GM19372 (cell line): Measurements from ENCODE around the gene TMEM117.
"Not testable (repeated sequence)": the region's sequence is repeated elsewhere in the genome, so short reads cannot be mapped to it uniquely, and the experiment has no call there.

Experiments
- ATAC-seq: cut with Tn5 transposase; IDR thresholded peaks from one replicate; pipeline ENCODE4 v1.9.1; 2021; ENCODE audit warnings: mild to moderate bottlenecking, low read depth, moderate library complexity; ENCODE audit not compliant: unreplicated experiment

TMEM117 gene

GRCh38 chr12:44162961-44163360 is 327.1 kb downstream of the TMEM117 start:
- no peak for ATAC-seq

GRCh38 chr12:44174053-44174452 is 338.2 kb downstream of the TMEM117 start:
- no peak for ATAC-seq

- peak; percentile 78 for ATAC-seq
Measured at GRCh38 chr12:44184499-44185206, 348.8 kb downstream of the TMEM117 start.

GRCh38 chr12:44193281-44193680 is 357.4 kb downstream of the TMEM117 start:
- peak; percentile 86 for ATAC-seq

- ATAC-seq: not testable (repeated sequence)
Measured at GRCh38 chr12:44195719-44196118, 359.8 kb downstream of the TMEM117 start.

- no peak for ATAC-seq
Measured at GRCh38 chr12:44206045-44206444, 370.2 kb downstream of the TMEM117 start.

GRCh38 chr12:44217146-44217883 is 381.4 kb downstream of the TMEM117 start:
- no peak for ATAC-seq

- ATAC-seq: no peak
Measured at GRCh38 chr12:44223736-44224135, 387.9 kb downstream of the TMEM117 start.

- ATAC-seq: no peak
Measured at GRCh38 chr12:44224399-44225148, 388.7 kb downstream of the TMEM117 start.

- ATAC-seq: no peak
Measured at GRCh38 chr12:44225149-44225510, 389.2 kb downstream of the TMEM117 start.

- ATAC-seq: no peak
Measured at GRCh38 chr12:44227616-44228015, 391.7 kb downstream of the TMEM117 start.

- no peak for ATAC-seq
Measured at GRCh38 chr12:44229846-44230245, 394.0 kb downstream of the TMEM117 start.

- no peak for ATAC-seq
Measured at GRCh38 chr12:44235674-44236073, 399.8 kb downstream of the TMEM117 start.

GRCh38 chr12:44240186-44240585 is 404.3 kb downstream of the TMEM117 start:
- no peak for ATAC-seq

- ATAC-seq: no peak
Measured at GRCh38 chr12:44245932-44246331, 410.1 kb downstream of the TMEM117 start.

- no peak for ATAC-seq
Measured at GRCh38 chr12:44246482-44247105, 410.7 kb downstream of the TMEM117 start.

- no peak for ATAC-seq
Measured at GRCh38 chr12:44247588-44247987, 411.7 kb downstream of the TMEM117 start.

- no peak for ATAC-seq
Measured at GRCh38 chr12:44248436-44248835, 412.6 kb downstream of the TMEM117 start.

- not testable (repeated sequence) for ATAC-seq
Measured at GRCh38 chr12:44250440-44250839, 414.6 kb downstream of the TMEM117 start.

- ATAC-seq: no peak
Measured at GRCh38 chr12:44253338-44253856, 417.5 kb downstream of the TMEM117 start.

- no peak for ATAC-seq
Measured at GRCh38 chr12:44258246-44258645, 422.4 kb downstream of the TMEM117 start.
